HEK293 (cell line): Measurements from ENCODE around the gene CIC.
A peak's percentile ranks its signal among the peaks of the same experiment; 100 is the strongest.

ENCODE experiments used
- CTCF ChIA-PET: fragments of 350-600 bp; formaldehyde crosslinking; extraction: SDS; loops from one replicate; lab custom pipeline; 2021; ENCODE audit warnings: antibody characterized with exemption; lab: Yijun Ruan, JAX
- POLR2A ChIA-PET: fragments of 300-600 bp; formaldehyde crosslinking; extraction: SDS; loops from one replicate; lab custom pipeline; 2020; ENCODE audit warnings: antibody characterized with exemption, inconsistent platforms; lab: Yijun Ruan, JAX
- H3K27ac ChIP-seq: fragments of 200-500 bp; sonication (Bioruptor generic); 2 replicates; pipeline ENCODE4 v1.5.1; 2014; ENCODE audit warnings: low read depth, low read length, control low read depth, inconsistent platforms; ENCODE audit errors: extremely low read depth
- H3K36me3 ChIP-seq, 2 experiments: fragments of 200-500 bp in 1 of 2; sonication (Bioruptor generic) in 1 of 2; 1 replicate in 1 of 2; 2 replicates in 1 of 2; pipeline ENCODE4 v1.5.1; 2014 to 2017; ENCODE audit warnings: inconsistent platforms in 2 of 2, low read length in 2 of 2; ENCODE audit not compliant: control insufficient read depth in 2 of 2, insufficient read depth in 1 of 2
- H3K4me1 ChIP-seq: fragments of 200-500 bp; sonication (Bioruptor generic); 2 replicates; pipeline ENCODE4 v1.5.1; 2014; ENCODE audit warnings: mild to moderate bottlenecking, low read length, inconsistent platforms; ENCODE audit not compliant: control insufficient read depth, insufficient read depth
- H3K4me3 ChIP-seq: 2 replicates; pipeline ENCODE4 v1.5.1; 2011; ENCODE audit warnings: low read depth, mild to moderate bottlenecking, control low read depth, low read length, moderate library complexity
- H3K9me3 ChIP-seq: fragments of 200-500 bp; sonication (Bioruptor generic); 2 replicates; pipeline ENCODE4 v1.5.1; 2014; ENCODE audit warnings: low read depth, low read length, inconsistent platforms; ENCODE audit not compliant: control insufficient read depth, insufficient read depth
- EGR2 ChIP-seq: fragments of 450-650 bp; formaldehyde crosslinking; IDR thresholded peaks from 2 replicates; pipeline ENCODE4 v1.5.1; 2016; ENCODE audit warnings: low read depth, missing biosample characterization, missing genetic modification characterization
- PRDM1 ChIP-seq: fragments of 450-650 bp; formaldehyde crosslinking; IDR thresholded peaks from 2 replicates; pipeline ENCODE4; 2016; ENCODE audit warnings: missing biosample characterization, missing genetic modification characterization
- TSHZ1 ChIP-seq: fragments of 450-650 bp; formaldehyde crosslinking; IDR thresholded peaks from 2 replicates; pipeline ENCODE4 v1.5.1; 2016; ENCODE audit warnings: missing biosample characterization, missing genetic modification characterization, borderline replicate concordance
- ZBTB11 ChIP-seq: fragments of 450-650 bp; formaldehyde crosslinking; conservative IDR thresholded peaks from 2 replicates; pipeline ENCODE4 v1.5.1; 2016; ENCODE audit warnings: low read depth, missing biosample characterization, missing genetic modification characterization
- ZBTB17 ChIP-seq: fragments of 450-650 bp; formaldehyde crosslinking; IDR thresholded peaks from 2 replicates; pipeline ENCODE4 v1.5.1; 2016; ENCODE audit warnings: missing biosample characterization, missing genetic modification characterization
- ZNF138 ChIP-seq: fragments of 450-650 bp; formaldehyde crosslinking; IDR thresholded peaks from 2 replicates; pipeline ENCODE4 v1.5.1; 2016; ENCODE audit warnings: missing biosample characterization, missing genetic modification characterization, borderline replicate concordance
- ZNF214 ChIP-seq: fragments of 450-650 bp; formaldehyde crosslinking; IDR thresholded peaks from 2 replicates; pipeline ENCODE4 v1.5.1; 2017; ENCODE audit warnings: missing biosample characterization, mild to moderate bottlenecking, missing genetic modification characterization, borderline replicate concordance
- ZNF24 ChIP-seq: fragments of 450-650 bp; formaldehyde crosslinking; IDR thresholded peaks from 2 replicates; pipeline ENCODE4 v1.5.1; 2016; ENCODE audit warnings: missing biosample characterization, missing genetic modification characterization
- ZNF302 ChIP-seq: fragments of 450-650 bp; formaldehyde crosslinking; IDR thresholded peaks from 2 replicates; pipeline ENCODE4 v1.5.1; 2016; ENCODE audit warnings: missing biosample characterization, missing genetic modification characterization, low read depth
- ZNF366 ChIP-seq: fragments of 450-650 bp; formaldehyde crosslinking; conservative IDR thresholded peaks from 2 replicates; pipeline ENCODE4 v1.5.1; 2016; ENCODE audit warnings: missing biosample characterization, missing genetic modification characterization
- ZNF423 ChIP-seq: fragments of 450-650 bp; formaldehyde crosslinking; IDR thresholded peaks from 2 replicates; pipeline ENCODE4 v1.5.1; 2016; ENCODE audit warnings: missing biosample characterization, missing genetic modification characterization
- ZNF433 ChIP-seq: fragments of 450-650 bp; formaldehyde crosslinking; IDR thresholded peaks from 2 replicates; pipeline ENCODE4 v1.5.1; 2016; ENCODE audit warnings: missing biosample characterization, missing genetic modification characterization, low read depth
- ZNF624 ChIP-seq: fragments of 450-650 bp; formaldehyde crosslinking; IDR thresholded peaks from 2 replicates; pipeline ENCODE4 v1.5.1; 2017; ENCODE audit warnings: missing biosample characterization, missing genetic modification characterization
- ZNF664 ChIP-seq: fragments of 450-650 bp; formaldehyde crosslinking; IDR thresholded peaks from 2 replicates; pipeline ENCODE4 v1.5.1; 2016; ENCODE audit warnings: missing biosample characterization, missing genetic modification characterization
- ZNF701 ChIP-seq: fragments of 450-650 bp; formaldehyde crosslinking; IDR thresholded peaks from 2 replicates; pipeline ENCODE4 v1.5.1; 2016; ENCODE audit warnings: missing biosample characterization, missing genetic modification characterization
- ZNF776 ChIP-seq: fragments of 450-650 bp; formaldehyde crosslinking; IDR thresholded peaks from 2 replicates; pipeline ENCODE4 v1.5.0; 2017; ENCODE audit warnings: missing biosample characterization, missing genetic modification characterization, borderline replicate concordance

The CIC gene

GRCh38 chr19:42334697-42335373, 65.8 kb downstream of the CIC start:
- Histone ChIP-seq H3K4me1 (peaks cover 8% of the 10 kb centered on the region), H3K4me3 (no peak overlapping the region), H3K9me3 (no peaks in the 10 kb centered on the region), H3K27ac (peak overlapping the region; percentile 37; the same call in 1 of the 2 replicates), H3K36me3 (peaks cover 45 to 49% of the 10 kb centered on the region in 2 experiments)
- no peak for TF ChIP-seq ZNF138 (tag by site-specific recombination)
- TF ChIP-seq PRDM1 (tag by site-specific recombination) = peak; percentile 99
- TF ChIP-seq ZNF366 (tag by site-specific recombination) = peak; percentile 86
- ChIA-PET POLR2A (no interaction called here), CTCF (interaction anchor here (0.5 kb wide), 1 partner anchor 91 kb away, joined by 3 read pairs; no protein-coding TSS in a partner anchor)

- CTCF ChIA-PET = interaction anchor here (0.6 kb wide), 2 partner anchors 220 to 227 kb away, joined by 3 read pairs; no protein-coding TSS in a partner anchor
- peaks cover 2% of the 10 kb centered on the region for H3K4me1 ChIP-seq
- no peak overlapping the region for H3K4me3 ChIP-seq
- TF ChIP-seq ZNF664 = no peak
- no peak for TF ChIP-seq TSHZ1 (tag by site-specific recombination)
- TF ChIP-seq ZNF701 (tag by site-specific recombination) = no peak
- no peak for TF ChIP-seq ZNF24 (tag by site-specific recombination)
- TF ChIP-seq ZNF214 (tag by site-specific recombination) = no peak
- TF ChIP-seq EGR2 = no peak
- TF ChIP-seq ZNF433 = no peak
- peak; percentile 46; the same call in 1 of the 2 replicates for TF ChIP-seq ZBTB17 (tag by site-specific recombination)
- TF ChIP-seq ZNF423 (tag by site-specific recombination) = no peak
- no peak for TF ChIP-seq ZNF776
- TF ChIP-seq ZBTB11 (tag by site-specific recombination) = no peak
- no peak for TF ChIP-seq ZNF302 (tag by site-specific recombination)
- peak; percentile 37; the same call in 1 of the 2 replicates for TF ChIP-seq ZNF366 (tag by site-specific recombination)
- peak; percentile 93 for TF ChIP-seq PRDM1 (tag by site-specific recombination)
- no peak for TF ChIP-seq ZNF624 (tag by site-specific recombination)
- no peaks in the 10 kb centered on the region for H3K9me3 ChIP-seq
- POLR2A ChIA-PET = no interaction called here
- no peak overlapping the region for H3K27ac ChIP-seq
- peaks cover 50 to 51% of the 10 kb centered on the region in 2 experiments for H3K36me3 ChIP-seq
Observed at GRCh38 chr19:42335374-42335936, 66.4 kb downstream of the CIC start.
